ENCODE measurements around the gene NAXD. TPM values are rescaled to one million over a fixed set of nuclear protein-coding genes. Genes with fewer than 3 reads are reported as not detected.

Gene NAXD
- total RNA-seq, 1 experiment from 2014 or later = 32.1 TPM

DNA sequence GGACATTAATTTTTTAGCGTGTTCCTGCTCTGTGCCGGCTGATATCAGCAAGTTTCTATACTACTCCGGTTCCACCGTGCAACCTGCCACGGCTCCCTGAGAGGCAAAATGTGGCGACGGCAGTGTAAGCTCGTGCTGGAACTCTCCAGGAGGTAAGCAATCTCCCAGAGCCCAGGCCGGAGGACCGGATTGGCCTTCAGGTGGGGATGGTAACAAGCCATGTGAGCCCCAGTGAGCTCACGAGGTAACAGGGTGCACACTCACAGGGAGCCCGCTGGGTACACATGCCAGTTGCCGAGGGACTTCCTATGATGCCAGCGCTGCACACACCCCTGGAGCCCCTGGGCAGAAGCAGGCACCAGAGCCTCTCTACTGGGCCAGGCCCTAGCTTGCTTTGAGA lies 38.5 kb downstream of the NAXD start:
- Histone ChIP-seq H3K36me3 (ENCODE audit: control insufficient read depth in 1 of 2, insufficient read depth in 2 of 2, low read length in 2 of 2) (peaks cover 0 to 8% of the 10 kb centered on the region in 2 experiments; a peak in 1 of 4 replicates), H3K4me1 (ENCODE audit: control insufficient read depth in 1 of 2, insufficient read depth in 2 of 2, low read length in 2 of 2) (no peaks in the 10 kb centered on the region), H2AFZ (ENCODE audit: low read depth, low read length, poor library complexity, severe bottlenecking) (no peak overlapping the region), H4K20me1 (ENCODE audit: insufficient read depth) (no peaks in the 10 kb centered on the region), H3K27me3 (ENCODE audit: insufficient read depth, low read length) (no peaks in the 10 kb centered on the region), H3K9me2 (ENCODE audit: insufficient read depth) (no peaks in the 10 kb centered on the region), H3K4me2 (ENCODE audit: low read length) (no peak overlapping the region), H3K9me3 (ENCODE audit: control insufficient read depth in 1 of 2, insufficient read depth in 1 of 2, low read depth in 1 of 2, low read length in 2 of 2) (peaks cover 0 to 1% of the 10 kb centered on the region in 2 experiments; a peak in 3 of 4 replicates), H3K9ac (ENCODE audit: low read length) (no peak overlapping the region), H3K27ac (ENCODE audit: low read depth, low read length) (no peak overlapping the region), H3K4me3 (replicated peaks in 1 of 2; ENCODE audit: low read depth in 1 of 2, low read length in 2 of 2) (no peak overlapping the region), H3K79me2 (ENCODE audit: insufficient read depth, low read length) (0 out of 2 replicates have a peak, but pooled peaks cover 3% of the 10 kb centered on the region)
- BruUV-seq (replicated peaks) = no TSS peak
- RAD21 ChIA-PET (ENCODE audit: low non-redundant PET in 1 of 2, low total read pairs in 2 of 2, uncharacterized antibody in 2 of 2, unreplicated experiment in 2 of 2) = no interaction called here
- no peak for TF ChIP-seq POLR2A (IDR thresholded peaks at IDR 0.05; ENCODE audit: borderline replicate concordance, extremely low read depth, insufficient read depth, insufficient read length)
- TF ChIP-seq ZFX (IDR thresholded peaks at IDR 0.05) = no peak
- no peak for TF ChIP-seq TCF7L2 (IDR thresholded peaks at IDR 0.05; ENCODE audit: borderline replicate concordance, extremely low read depth, insufficient read depth, insufficient read length)
- no peak for TF ChIP-seq ZNF274 (IDR thresholded peaks at IDR 0.05; ENCODE audit: low read depth, low read length)
- TF ChIP-seq, protein P1, sequence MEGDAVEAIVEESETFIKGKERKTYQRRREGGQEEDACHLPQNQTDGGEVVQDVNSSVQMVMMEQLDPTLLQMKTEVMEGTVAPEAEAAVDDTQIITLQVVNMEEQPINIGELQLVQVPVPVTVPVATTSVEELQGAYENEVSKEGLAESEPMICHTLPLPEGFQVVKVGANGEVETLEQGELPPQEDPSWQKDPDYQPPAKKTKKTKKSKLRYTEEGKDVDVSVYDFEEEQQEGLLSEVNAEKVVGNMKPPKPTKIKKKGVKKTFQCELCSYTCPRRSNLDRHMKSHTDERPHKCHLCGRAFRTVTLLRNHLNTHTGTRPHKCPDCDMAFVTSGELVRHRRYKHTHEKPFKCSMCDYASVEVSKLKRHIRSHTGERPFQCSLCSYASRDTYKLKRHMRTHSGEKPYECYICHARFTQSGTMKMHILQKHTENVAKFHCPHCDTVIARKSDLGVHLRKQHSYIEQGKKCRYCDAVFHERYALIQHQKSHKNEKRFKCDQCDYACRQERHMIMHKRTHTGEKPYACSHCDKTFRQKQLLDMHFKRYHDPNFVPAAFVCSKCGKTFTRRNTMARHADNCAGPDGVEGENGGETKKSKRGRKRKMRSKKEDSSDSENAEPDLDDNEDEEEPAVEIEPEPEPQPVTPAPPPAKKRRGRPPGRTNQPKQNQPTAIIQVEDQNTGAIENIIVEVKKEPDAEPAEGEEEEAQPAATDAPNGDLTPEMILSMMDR (IDR thresholded peaks at IDR 0.05 in 2 of 3, conservative IDR thresholded peaks at IDR 0.05 in 1 of 3; ENCODE audit: borderline replicate concordance in 1 of 3, insufficient read depth in 1 of 3, low read depth in 2 of 3, low read length in 2 of 3) = no peak
- TF ChIP-seq EZH2phosphoT487 (IDR thresholded peaks at IDR 0.05; ENCODE audit: borderline replicate concordance) = no peak
- TF ChIP-seq, protein P2, sequence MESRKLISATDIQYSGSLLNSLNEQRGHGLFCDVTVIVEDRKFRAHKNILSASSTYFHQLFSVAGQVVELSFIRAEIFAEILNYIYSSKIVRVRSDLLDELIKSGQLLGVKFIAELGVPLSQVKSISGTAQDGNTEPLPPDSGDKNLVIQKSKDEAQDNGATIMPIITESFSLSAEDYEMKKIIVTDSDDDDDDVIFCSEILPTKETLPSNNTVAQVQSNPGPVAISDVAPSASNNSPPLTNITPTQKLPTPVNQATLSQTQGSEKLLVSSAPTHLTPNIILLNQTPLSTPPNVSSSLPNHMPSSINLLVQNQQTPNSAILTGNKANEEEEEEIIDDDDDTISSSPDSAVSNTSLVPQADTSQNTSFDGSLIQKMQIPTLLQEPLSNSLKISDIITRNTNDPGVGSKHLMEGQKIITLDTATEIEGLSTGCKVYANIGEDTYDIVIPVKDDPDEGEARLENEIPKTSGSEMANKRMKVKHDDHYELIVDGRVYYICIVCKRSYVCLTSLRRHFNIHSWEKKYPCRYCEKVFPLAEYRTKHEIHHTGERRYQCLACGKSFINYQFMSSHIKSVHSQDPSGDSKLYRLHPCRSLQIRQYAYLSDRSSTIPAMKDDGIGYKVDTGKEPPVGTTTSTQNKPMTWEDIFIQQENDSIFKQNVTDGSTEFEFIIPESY (IDR thresholded peaks at IDR 0.05; ENCODE audit: extremely low read depth, insufficient replicate concordance, low read length) = no peak
- no peak for TF ChIP-seq EZH2 (IDR thresholded peaks at IDR 0.05)
- TF ChIP-seq SIN3A (IDR thresholded peaks at IDR 0.05; ENCODE audit: low read depth) = no peak
- no peak for TF ChIP-seq CBX3 (IDR thresholded peaks at IDR 0.05; ENCODE audit: low read depth)
- TF ChIP-seq YY1 (IDR thresholded peaks at IDR 0.05; ENCODE audit: extremely low read depth, insufficient replicate concordance, low read depth, low read length) = no peak
- TF ChIP-seq, protein P3, sequence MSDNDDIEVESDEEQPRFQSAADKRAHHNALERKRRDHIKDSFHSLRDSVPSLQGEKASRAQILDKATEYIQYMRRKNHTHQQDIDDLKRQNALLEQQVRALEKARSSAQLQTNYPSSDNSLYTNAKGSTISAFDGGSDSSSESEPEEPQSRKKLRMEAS (IDR thresholded peaks at IDR 0.05) = no peak
- CTCF ChIA-PET = no interaction called here
- DNase-seq (ENCODE audit: low read depth, low spot score) = no peak
- POLR2A ChIA-PET = no interaction called here
- ATAC-seq = no peak
- intact Hi-C loops (cut with micrococcal nuclease) = no loop called here

All from HCT116 (cell line).